Natural killer cell treated with Interleukin-12 subunit alpha and Interleukin-12 subunit beta and Interleukin-15 and Interleukin-18, amount 100 ng/mL, for 72 hours (primary cell): Measurements from ENCODE around the gene VEGFD. TPM values are rescaled to one million over a fixed set of nuclear protein-coding genes. Genes with fewer than 3 reads are reported as not detected.
"Not testable (repeated sequence)": the region's sequence is repeated elsewhere in the genome, so short reads cannot be mapped to it uniquely, and the experiment has no call there.

Source experiments
- ATAC-seq, 2 donors: fragments of 150-1000 bp; cut with Tn5 transposase in 1 of 2; sonication (Bioruptor Pico), chemical (Tn5 transposase) in 1 of 2; 2 replicates each; pipeline ENCODE4 v1.10.0; 2021
- DNase-seq: peaks from one replicate; pipeline ENCODE4 v3.0.0; 2022; ENCODE audit warnings: low spot score
- H3K27ac Mint-ChIP-seq, 2 donors: 1 replicate in 1 of 2; 2 replicates in 1 of 2; pipeline ENCODE4 v1.8.0; 2022; ENCODE audit warnings: mixed read lengths in 2 of 2, mild to moderate bottlenecking in 1 of 2, moderate library complexity in 1 of 2
- H3K27me3 Mint-ChIP-seq, 2 donors: 1 replicate in 1 of 2; 2 replicates in 1 of 2; pipeline ENCODE4 v1.8.0; 2022; ENCODE audit warnings: mixed read lengths in 2 of 2
- H3K36me3 Mint-ChIP-seq: one replicate; pipeline ENCODE4 v1.8.0; 2022; ENCODE audit warnings: mixed read lengths
- H3K4me1 Mint-ChIP-seq, 2 donors: 1 replicate in 1 of 2; 2 replicates in 1 of 2; pipeline ENCODE4 v1.8.0; 2022; ENCODE audit warnings: low read depth in 2 of 2, mixed read lengths in 2 of 2, mild to moderate bottlenecking in 1 of 2
- H3K4me3 Mint-ChIP-seq: one replicate; pipeline ENCODE4 v1.8.0; 2022; ENCODE audit warnings: mixed read lengths
- H3K9me3 Mint-ChIP-seq: 2 replicates; pipeline ENCODE4 v1.8.0; 2022; ENCODE audit warnings: mixed read lengths
- total RNA-seq, 2 donors: library from RNA; stranded (reverse); gene quantifications; one replicate each; pipeline ENCODE4 v1.2.3, GENCODE V29; 2022

The VEGFD gene
- total RNA-seq, 2 donors from 2014 or later, result not detected

GRCh38 chrX:15314472-15314871 is 69.7 kb downstream of the VEGFD start:
- no peak overlapping the region for H3K4me3 Mint-ChIP-seq
- no peaks in the 10 kb centered on the region for H3K9me3 Mint-ChIP-seq
- ATAC-seq, result no peak
- DNase-seq, result no peak
- no peaks in the 10 kb centered on the region for H3K4me1 Mint-ChIP-seq
- no peaks in the 10 kb centered on the region for H3K36me3 Mint-ChIP-seq
- H3K27me3 Mint-ChIP-seq, result peaks cover 0 to 3% of the 10 kb centered on the region in 2 donors
- H3K27ac Mint-ChIP-seq, result no peak overlapping the region

GRCh38 chrX:15311119-15311518 is 73.1 kb downstream of the VEGFD start:
- no peaks in the 10 kb centered on the region for H3K9me3 Mint-ChIP-seq
- H3K27me3 Mint-ChIP-seq, result peaks cover 0 to 12% of the 10 kb centered on the region in 2 donors
- no peak overlapping the region for H3K27ac Mint-ChIP-seq
- DNase-seq (no peak), ATAC-seq (no peak)
- H3K4me3 Mint-ChIP-seq, result no peak overlapping the region
- no peaks in the 10 kb centered on the region for H3K36me3 Mint-ChIP-seq
- no peaks in the 10 kb centered on the region for H3K4me1 Mint-ChIP-seq

GRCh38 chrX:15310117-15310516 is 74.1 kb downstream of the VEGFD start:
- no peak for DNase-seq
- H3K27ac Mint-ChIP-seq, result no peak overlapping the region
- no peak overlapping the region for H3K4me3 Mint-ChIP-seq
- no peak for ATAC-seq
- peaks cover 0 to 16% of the 10 kb centered on the region in 2 donors for H3K27me3 Mint-ChIP-seq
- H3K36me3 Mint-ChIP-seq, result no peaks in the 10 kb centered on the region
- H3K4me1 Mint-ChIP-seq, result no peaks in the 10 kb centered on the region
- H3K9me3 Mint-ChIP-seq, result no peaks in the 10 kb centered on the region

GRCh38 chrX:15305899-15306298 is 78.3 kb downstream of the VEGFD start:
- peaks cover 0 to 17% of the 10 kb centered on the region in 2 donors for H3K27me3 Mint-ChIP-seq
- not testable (repeated sequence) for H3K4me1 Mint-ChIP-seq, ATAC-seq, H3K9me3 Mint-ChIP-seq, H3K36me3 Mint-ChIP-seq, DNase-seq, H3K27ac Mint-ChIP-seq, H3K4me3 Mint-ChIP-seq

GRCh38 chrX:15301924-15302323 is 82.3 kb downstream of the VEGFD start:
- no peaks in the 10 kb centered on the region for H3K36me3 Mint-ChIP-seq
- peak; percentile 79 to 82 for ATAC-seq
- H3K27me3 Mint-ChIP-seq, result peaks cover 0 to 12% of the 10 kb centered on the region in 2 donors

GRCh38 chrX:15299941-15300851 is 84.0 kb downstream of the VEGFD start:
- Mint-ChIP-seq H3K36me3 (no peaks in the 10 kb centered on the region), H3K4me1 (no peaks in the 10 kb centered on the region), H3K4me3 (no peak overlapping the region), H3K27me3 (peaks cover 0 to 6% of the 10 kb centered on the region in 2 donors), H3K9me3 (no peaks in the 10 kb centered on the region), H3K27ac (no peak overlapping the region)
- no peak for DNase-seq
- ATAC-seq, result no peak

More at GRCh38 chrX:15301924-15302323, 82.3 kb downstream of the VEGFD start:
- H3K4me1 Mint-ChIP-seq, result no peaks in the 10 kb centered on the region
- DNase-seq, result no peak
- peak overlapping the region in 1 of 2 donors; percentile 44 for H3K27ac Mint-ChIP-seq
- H3K4me3 Mint-ChIP-seq, result no peak overlapping the region
- no peaks in the 10 kb centered on the region for H3K9me3 Mint-ChIP-seq

DNA sequence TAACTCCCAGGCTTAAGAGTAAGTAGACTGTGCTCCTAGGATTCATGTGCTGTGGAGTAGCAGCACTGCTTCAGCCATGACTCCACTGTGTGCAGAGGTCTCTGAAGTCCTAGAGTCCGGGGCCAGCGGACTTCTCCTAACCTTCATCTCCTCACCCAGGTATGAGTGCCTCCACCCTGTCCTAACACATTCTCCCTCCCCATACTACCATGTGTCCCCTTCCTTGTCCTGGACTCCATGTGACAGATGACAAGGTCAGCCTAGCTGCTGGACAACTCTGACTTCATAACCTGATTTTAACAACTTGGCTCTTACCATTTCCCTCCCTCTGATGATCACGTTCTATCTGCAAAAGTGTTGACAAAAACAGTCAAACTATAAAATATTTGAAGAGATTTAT is 85.4 kb downstream of the VEGFD start:
- ATAC-seq, result no peak
- H3K4me1 Mint-ChIP-seq, result no peaks in the 10 kb centered on the region
- no peak overlapping the region for H3K27ac Mint-ChIP-seq
- no peaks in the 10 kb centered on the region for H3K9me3 Mint-ChIP-seq
- H3K27me3 Mint-ChIP-seq, result peaks cover 0 to 6% of the 10 kb centered on the region in 2 donors
- H3K4me3 Mint-ChIP-seq, result no peak overlapping the region
- H3K36me3 Mint-ChIP-seq, result no peaks in the 10 kb centered on the region
- no peak for DNase-seq

DNA sequence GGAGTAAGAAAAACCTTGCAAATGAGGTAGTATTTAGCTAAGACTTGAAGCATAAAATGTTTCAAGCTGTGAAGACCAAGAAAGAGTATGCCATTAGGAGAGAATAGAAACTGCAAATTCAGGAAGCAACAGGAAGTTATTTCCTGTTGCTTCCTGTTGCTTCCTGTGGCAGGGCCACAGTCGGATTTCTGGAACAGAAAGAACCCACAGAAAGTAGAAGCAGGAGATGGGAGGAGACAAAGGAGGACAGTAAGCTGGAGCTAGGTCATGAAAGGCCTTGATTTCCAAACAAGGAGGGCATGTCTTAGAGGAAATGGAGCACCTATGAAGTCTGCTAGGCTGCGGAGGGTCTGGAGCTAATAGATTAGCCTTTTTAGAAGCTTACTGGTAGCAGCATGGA is 86.0 kb downstream of the VEGFD start:
- Mint-ChIP-seq H3K36me3 (no peaks in the 10 kb centered on the region), H3K27ac (no peak overlapping the region), H3K9me3 (no peaks in the 10 kb centered on the region), H3K27me3 (peaks cover 0 to 6% of the 10 kb centered on the region in 2 donors), H3K4me1 (no peaks in the 10 kb centered on the region), H3K4me3 (no peak overlapping the region)
- DNase-seq, result no peak
- ATAC-seq, result no peak

Other genes with a start within 250 kb of the VEGFD start
- not detected for gene ASB9, start 114.3 kb downstream of the VEGFD start, total RNA-seq
- not detected for gene ASB11, start 68.8 kb downstream of the VEGFD start, total RNA-seq
- 10 to 100 TPM; 26.7 to 26.8 TPM for gene PIGA, start 48.9 kb downstream of the VEGFD start, total RNA-seq
- gene PIR, start 108.9 kb upstream of the VEGFD start, total RNA-seq, result 1 to 10 TPM; 4.9 to 5.4 TPM
- 1 to 10 TPM in 1 of 2 donors, not detected in 1; 1.0 TPM for gene BMX, start 116.4 kb upstream of the VEGFD start, total RNA-seq
- gene ACE2, start 216.5 kb upstream of the VEGFD start, total RNA-seq, result not detected